Fibroblast of villous mesenchyme (primary cell): ENCODE data around the gene PTPRN2. TPM values are rescaled to one million over a fixed set of nuclear protein-coding genes. Genes with fewer than 3 reads are reported as not detected.

Source experiments
- DNase-seq: peaks from one replicate; pipeline ENCODE4 v3.0.0-alpha.2; 2010; ENCODE audit warnings: low read depth
- H3K4me3 ChIP-seq: 2 replicates; pipeline ENCODE4 v1.5.1; 2011; ENCODE audit warnings: low read depth, mild to moderate bottlenecking, low read length
- total RNA-seq: library from RNA; depleted of rRNA; stranded (reverse); fragments of >200 nt; gene quantifications from 2 replicates; pipeline ENCODE4 v1.2.3, GENCODE V29; 2012
- TF ChIP-seq, protein P1 (sequence below): IDR thresholded peaks from 2 replicates; pipeline ENCODE4 v1.5.1; 2012; ENCODE audit warnings: low read depth, mild to moderate bottlenecking, low read length; ENCODE audit not compliant: insufficient read depth

Gene PTPRN2
- total RNA-seq, 1 donor = not detected

DNA sequence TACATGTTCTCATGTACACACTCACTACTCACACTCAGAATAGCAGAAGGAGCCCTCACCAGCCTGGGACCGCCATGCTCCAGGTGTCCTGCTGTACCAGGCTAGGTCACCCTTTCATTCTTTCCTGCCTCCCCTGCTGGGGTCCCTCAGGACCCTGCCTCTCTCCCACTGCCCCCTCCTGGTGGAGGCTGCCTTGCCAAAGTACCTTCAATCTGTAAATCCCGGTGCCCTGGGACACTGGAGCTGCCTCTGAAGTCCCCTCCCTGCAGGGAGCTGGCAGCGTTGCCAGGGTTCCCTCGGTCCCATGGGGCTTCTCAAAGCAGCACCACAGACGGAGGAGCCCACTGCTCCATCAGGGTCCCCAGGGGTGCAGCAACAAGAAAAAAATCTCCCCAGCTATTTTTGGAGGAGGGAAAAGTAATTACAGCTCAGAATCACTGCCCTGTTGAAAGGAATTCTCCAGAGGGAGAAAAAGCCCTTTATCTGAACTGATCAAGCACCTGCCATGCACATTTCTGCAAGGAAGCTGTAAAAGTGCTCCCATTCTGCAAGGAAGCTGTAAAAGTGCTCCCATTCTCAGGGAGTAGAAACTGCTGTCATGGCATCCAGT, 259.9 kb downstream of the PTPRN2 start:
- TF ChIP-seq, protein P1, sequence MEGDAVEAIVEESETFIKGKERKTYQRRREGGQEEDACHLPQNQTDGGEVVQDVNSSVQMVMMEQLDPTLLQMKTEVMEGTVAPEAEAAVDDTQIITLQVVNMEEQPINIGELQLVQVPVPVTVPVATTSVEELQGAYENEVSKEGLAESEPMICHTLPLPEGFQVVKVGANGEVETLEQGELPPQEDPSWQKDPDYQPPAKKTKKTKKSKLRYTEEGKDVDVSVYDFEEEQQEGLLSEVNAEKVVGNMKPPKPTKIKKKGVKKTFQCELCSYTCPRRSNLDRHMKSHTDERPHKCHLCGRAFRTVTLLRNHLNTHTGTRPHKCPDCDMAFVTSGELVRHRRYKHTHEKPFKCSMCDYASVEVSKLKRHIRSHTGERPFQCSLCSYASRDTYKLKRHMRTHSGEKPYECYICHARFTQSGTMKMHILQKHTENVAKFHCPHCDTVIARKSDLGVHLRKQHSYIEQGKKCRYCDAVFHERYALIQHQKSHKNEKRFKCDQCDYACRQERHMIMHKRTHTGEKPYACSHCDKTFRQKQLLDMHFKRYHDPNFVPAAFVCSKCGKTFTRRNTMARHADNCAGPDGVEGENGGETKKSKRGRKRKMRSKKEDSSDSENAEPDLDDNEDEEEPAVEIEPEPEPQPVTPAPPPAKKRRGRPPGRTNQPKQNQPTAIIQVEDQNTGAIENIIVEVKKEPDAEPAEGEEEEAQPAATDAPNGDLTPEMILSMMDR = no peak
- DNase-seq = no peak
- no peak overlapping the region for H3K4me3 ChIP-seq

DNA sequence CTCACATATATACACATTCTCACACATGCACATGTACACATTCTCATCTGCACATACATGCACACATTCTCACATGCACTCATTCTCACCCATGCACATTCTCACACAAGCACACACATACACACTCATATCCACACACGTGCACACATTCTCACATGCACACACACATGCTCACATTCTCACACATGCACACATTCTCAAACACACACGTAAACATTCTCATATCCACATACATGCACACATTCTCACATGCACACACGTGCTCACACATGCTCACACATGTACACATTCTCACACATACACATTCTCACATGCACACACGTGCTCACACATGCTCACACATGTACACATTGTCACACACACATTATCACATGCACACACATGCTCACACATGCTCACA, 260.6 kb downstream of the PTPRN2 start:
- TF ChIP-seq, protein P1 = no peak
- no peak overlapping the region for H3K4me3 ChIP-seq
- DNase-seq = no peak

DNA sequence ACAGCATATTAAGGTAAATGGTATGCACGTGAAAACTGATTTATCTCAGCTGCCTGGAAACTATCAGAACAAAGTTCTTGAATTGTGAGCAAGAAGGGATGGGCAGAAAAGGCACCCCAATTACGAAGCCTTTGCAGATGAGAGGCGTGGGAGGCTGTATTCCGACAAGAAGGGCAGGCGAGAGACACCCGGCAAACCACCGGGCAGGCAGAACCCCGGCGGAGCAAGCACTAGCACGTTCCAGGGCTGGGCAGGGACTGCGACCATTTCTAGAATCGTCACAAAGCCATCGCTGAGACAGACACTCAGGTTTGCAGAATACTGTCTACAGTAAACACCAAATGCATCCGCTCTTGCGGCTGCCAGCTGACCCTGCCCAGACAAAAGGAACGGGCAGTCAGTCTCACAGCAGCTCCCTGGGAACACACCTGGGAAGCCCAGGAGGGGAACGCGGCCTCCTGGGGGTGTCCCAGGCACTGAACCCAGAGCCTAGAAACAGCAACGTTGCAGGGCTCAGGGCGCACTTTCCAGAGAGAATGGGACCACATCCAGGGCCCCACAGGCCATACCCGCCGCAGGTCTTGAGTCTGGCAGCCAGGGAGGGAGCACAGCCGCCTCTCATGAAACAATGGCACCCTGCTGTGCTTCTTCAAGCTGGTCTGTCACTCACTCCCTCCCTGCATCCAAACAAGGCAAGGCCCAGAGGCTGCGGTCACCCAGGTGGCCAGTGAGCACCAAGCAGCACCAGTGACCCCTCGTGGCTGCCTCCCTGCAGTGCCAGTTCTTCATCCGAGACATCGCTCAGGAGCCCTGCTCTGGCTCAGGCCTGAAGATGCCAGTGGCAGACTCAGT, 261.9 kb downstream of the PTPRN2 start:
- H3K4me3 ChIP-seq = no peak overlapping the region
- DNase-seq = no peak
- TF ChIP-seq, protein P1 = no peak

DNA sequence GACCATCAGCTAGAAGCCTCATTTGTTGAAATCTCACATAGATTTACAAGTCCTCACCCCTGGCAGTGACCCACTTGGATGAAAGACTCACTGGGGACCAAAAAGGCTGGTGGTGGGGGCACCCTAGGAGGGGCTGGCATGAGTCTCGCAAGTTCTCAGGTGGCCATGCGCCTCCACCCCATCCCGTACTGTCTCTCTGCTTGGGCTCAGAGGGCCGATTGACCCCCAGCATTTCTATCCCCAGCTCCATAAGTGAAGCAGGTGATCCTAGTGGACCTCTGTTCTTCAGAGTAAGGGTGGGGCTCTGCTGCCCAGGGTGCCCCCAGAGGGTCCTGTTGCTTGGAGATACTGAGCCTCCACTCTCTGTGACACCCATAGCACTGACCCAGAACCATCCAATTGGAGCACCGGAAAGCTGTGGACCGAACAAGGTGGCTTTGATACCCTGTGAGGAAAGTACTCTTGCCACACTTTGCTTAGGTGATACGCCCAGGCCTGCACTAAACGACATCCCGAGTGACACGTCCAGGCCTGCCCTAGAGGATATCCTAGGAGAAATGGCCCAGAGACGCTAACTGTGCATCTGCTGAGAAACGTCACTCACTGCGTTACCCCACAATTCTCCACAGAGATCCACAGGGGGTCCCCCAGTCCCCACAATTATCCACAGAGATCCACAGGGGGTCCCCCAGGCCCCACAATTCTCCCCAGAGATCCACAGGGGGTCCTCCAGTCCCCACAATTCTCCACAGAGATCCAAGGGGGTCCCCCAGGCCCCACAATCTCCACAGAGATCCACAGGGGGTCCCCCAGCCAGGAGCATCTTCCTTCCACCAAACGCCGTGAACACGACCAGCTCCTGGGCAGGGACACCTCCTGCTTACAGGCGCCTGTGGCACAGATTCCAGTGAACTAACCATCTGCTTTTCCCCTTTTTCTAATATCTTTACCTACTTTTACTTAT, 262.9 kb downstream of the PTPRN2 start:
- no peak for DNase-seq
- TF ChIP-seq, protein P1 = no peak
- H3K4me3 ChIP-seq = no peak overlapping the region

DNA sequence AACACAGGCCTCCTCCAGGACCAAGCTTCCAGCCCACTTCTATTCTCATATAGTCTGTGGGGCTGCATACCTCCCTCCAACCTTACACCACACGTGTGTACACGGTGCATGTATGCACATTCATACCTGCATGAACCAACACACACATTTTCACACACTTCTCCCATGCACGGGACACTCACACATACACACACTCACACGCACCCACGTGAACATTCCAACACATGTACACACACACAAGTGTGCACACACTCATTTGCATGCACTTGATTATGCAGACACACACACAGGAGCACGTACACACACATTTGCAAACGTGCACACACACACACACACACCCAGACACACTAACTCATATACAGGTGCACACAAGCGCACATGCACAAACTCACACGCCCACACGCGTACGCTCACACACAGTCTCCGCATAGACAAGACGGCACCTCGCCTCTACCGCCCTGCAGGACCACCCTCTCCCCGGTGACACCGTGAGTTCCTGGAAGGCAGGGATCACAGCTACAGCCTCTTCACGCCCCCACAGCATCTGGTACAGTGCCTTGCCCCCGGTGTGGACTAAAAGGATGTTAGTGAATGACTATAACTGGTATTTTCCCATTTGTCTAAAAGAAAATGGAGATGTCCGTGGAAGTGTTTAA, 263.8 kb downstream of the PTPRN2 start:
- TF ChIP-seq, protein P1 = no peak
- no peak for DNase-seq
- no peak overlapping the region for H3K4me3 ChIP-seq

DNA sequence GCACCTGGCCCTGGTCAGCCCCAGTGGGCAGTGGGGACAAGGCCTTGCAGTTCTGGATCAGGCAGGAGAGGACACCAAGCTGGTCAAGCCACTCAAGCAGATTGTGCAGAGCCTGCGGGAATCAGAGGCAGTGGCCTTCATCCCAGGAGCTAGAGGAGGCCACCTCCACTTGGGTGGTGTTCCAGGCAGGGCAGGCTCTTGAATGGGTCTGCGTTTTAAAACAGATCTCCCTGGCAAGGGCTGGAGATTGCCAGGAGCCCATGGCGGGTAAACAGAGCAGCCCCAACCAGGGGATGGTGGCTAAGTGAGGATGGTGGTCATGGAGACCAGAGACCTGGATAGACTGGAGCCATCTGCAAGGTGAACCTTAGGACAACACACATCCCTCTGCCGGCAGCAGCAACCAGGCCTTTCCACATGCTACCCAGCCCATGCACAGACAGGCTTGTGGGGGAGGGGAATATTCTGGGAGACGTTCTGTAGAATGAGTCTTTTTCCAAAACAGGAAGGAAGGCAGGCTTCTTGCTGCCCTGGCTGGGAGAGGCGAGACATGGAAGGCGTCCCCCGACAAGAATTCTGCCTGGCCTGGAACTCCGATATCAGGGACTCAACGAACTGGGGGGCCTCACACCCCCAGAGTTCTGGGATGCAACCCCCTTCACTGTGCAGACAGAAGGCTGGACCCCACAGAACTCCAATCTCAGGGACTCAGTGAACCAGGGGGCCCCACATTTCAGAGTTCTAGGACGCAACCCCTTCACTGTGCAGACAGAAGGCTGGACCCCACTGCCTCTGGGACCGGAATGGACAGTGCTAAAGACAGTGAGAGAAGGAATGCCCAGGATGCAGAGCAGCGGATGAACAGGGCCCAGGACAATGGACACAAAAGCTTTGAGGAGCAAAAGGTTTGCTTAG, 264.8 kb downstream of the PTPRN2 start:
- no peak overlapping the region for H3K4me3 ChIP-seq
- no peak for DNase-seq
- TF ChIP-seq, protein P1 = no peak
